OCI-LY3 (cell line): Measurements from ENCODE around the gene ATRAID.

Experiments used
- EZH2phosphoT487 ChIP-seq: fragments of 200-600 bp; shearing (Covaris generic); IDR thresholded peaks from 2 replicates; pipeline ENCODE4 v1.6.1; 2018; ENCODE audit warnings: antibody characterized with exemption, mixed run types, low read depth
- TF ChIP-seq, protein P1 (sequence below): fragments of 200-600, 300-600 bp; sonication (generic); IDR thresholded peaks from 2 replicates; pipeline ENCODE4 v1.5.1; 2014; ENCODE audit warnings: antibody characterized with exemption, low read length, low read depth

DNA sequence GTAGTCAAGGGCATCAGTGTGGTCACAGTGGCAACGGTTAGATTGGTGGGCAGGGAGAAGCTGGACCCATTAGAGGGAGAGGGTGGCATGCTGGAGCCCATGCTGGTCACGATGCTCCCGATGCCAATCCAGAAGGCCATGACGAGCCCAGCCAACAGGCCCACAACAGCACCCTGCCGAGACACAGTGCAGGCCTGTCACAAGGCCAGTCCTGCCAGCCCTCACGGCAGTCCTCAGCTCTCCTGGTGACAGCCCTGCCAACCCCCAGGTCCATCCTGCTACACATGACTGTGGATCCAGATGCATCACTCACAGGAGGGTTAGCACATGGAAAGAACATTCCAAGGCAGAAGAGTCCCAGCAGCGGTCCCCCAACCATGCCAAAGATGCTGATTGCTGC is 10.2 kb upstream of the ATRAID start:
- TF ChIP-seq, protein P1, sequence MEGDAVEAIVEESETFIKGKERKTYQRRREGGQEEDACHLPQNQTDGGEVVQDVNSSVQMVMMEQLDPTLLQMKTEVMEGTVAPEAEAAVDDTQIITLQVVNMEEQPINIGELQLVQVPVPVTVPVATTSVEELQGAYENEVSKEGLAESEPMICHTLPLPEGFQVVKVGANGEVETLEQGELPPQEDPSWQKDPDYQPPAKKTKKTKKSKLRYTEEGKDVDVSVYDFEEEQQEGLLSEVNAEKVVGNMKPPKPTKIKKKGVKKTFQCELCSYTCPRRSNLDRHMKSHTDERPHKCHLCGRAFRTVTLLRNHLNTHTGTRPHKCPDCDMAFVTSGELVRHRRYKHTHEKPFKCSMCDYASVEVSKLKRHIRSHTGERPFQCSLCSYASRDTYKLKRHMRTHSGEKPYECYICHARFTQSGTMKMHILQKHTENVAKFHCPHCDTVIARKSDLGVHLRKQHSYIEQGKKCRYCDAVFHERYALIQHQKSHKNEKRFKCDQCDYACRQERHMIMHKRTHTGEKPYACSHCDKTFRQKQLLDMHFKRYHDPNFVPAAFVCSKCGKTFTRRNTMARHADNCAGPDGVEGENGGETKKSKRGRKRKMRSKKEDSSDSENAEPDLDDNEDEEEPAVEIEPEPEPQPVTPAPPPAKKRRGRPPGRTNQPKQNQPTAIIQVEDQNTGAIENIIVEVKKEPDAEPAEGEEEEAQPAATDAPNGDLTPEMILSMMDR: no peak
- no peak for TF ChIP-seq EZH2phosphoT487
